ENCODE data around the gene CCIN.
A peak's percentile ranks its signal among the peaks of the same experiment; 100 is the strongest.
"Not testable (repeated sequence)": the region's sequence is repeated elsewhere in the genome, so short reads cannot be mapped to it uniquely, and the experiment has no call there.

CCIN gene

GRCh38 chr9:36127652-36128244, 41.4 kb upstream of the CCIN start:
- DNase-seq (ENCODE audit: low read depth, low spot score): no peak
- no peak overlapping the region for H3K4me3 ChIP-seq (ENCODE audit: insufficient read length, low read depth)
- no peak overlapping the region for H3K9ac ChIP-seq (ENCODE audit: insufficient read length, low read depth)
- peaks cover 4% of the 10 kb centered on the region for H3K27me3 ChIP-seq (ENCODE audit: insufficient read depth, insufficient read length)
- H3K36me3 ChIP-seq (ENCODE audit: insufficient read depth, insufficient read length, low read length): peaks cover 8% of the 10 kb centered on the region
- TF ChIP-seq ZNF274 (IDR thresholded peaks at IDR 0.05; ENCODE audit: low read depth, low read length): no peak
- no peak for TF ChIP-seq YY1 (IDR thresholded peaks at IDR 0.05; ENCODE audit: insufficient read depth, insufficient read length)
- TF ChIP-seq SUZ12 (IDR thresholded peaks at IDR 0.05; ENCODE audit: extremely low read depth, insufficient read depth, insufficient read length): no peak
- H3K4me1 ChIP-seq (ENCODE audit: insufficient read depth, insufficient read length): peaks cover 9% of the 10 kb centered on the region
- no peaks in the 10 kb centered on the region for H3K9me3 ChIP-seq (ENCODE audit: insufficient read depth, low read length)

- no peak overlapping the region for H3K9ac ChIP-seq (ENCODE audit: insufficient read length, low read depth)
- no peak for DNase-seq (ENCODE audit: low read depth, low spot score)
- peaks cover 4% of the 10 kb centered on the region for H3K27me3 ChIP-seq (ENCODE audit: insufficient read depth, insufficient read length)
- peaks cover 9% of the 10 kb centered on the region for H3K4me1 ChIP-seq (ENCODE audit: insufficient read depth, insufficient read length)
- H3K4me3 ChIP-seq (ENCODE audit: insufficient read length, low read depth): no peak overlapping the region
- H3K9me3 ChIP-seq (ENCODE audit: insufficient read depth, low read length): no peaks in the 10 kb centered on the region
- H3K36me3 ChIP-seq (ENCODE audit: insufficient read depth, insufficient read length, low read length): peaks cover 2% of the 10 kb centered on the region
- TF ChIP-seq ZNF274 (IDR thresholded peaks at IDR 0.05; ENCODE audit: low read depth, low read length) (no peak), SUZ12 (IDR thresholded peaks at IDR 0.05; ENCODE audit: extremely low read depth, insufficient read depth, insufficient read length) (no peak), YY1 (IDR thresholded peaks at IDR 0.05; ENCODE audit: insufficient read depth, insufficient read length) (no peak)
Measured at GRCh38 chr9:36128349-36128748, 40.8 kb upstream of the CCIN start.

DNA sequence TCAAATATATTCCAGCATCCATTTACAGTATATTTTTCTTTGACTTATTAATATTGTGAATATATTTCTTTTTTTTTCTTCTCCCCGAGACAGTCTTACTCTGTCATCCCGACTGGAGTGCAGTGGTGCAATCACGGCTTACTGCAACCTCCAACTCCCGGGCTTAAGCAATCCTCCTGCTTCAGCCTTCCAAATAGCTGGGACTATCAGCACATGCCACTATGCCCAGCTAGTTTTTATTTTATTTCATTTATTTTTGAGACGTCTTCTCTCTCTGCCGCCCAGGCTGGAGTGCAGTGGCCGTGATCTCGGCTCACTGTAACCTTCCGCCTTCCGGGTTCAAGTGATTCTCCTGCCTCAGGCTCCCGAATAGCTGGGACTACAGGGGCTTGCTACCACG, 40.0 kb upstream of the CCIN start:
- no peak for DNase-seq (ENCODE audit: low read depth, low spot score)
- Histone ChIP-seq H3K36me3 (ENCODE audit: insufficient read depth, insufficient read length, low read length) (no peaks in the 10 kb centered on the region), H3K4me1 (ENCODE audit: insufficient read depth, insufficient read length) (peaks cover 9% of the 10 kb centered on the region), H3K4me3 (ENCODE audit: insufficient read length, low read depth) (no peak overlapping the region), H3K9me3 (ENCODE audit: insufficient read depth, low read length) (no peaks in the 10 kb centered on the region), H3K27me3 (ENCODE audit: insufficient read depth, insufficient read length) (peaks cover 4% of the 10 kb centered on the region), H3K9ac (ENCODE audit: insufficient read length, low read depth) (no peak overlapping the region)
- no peak for TF ChIP-seq ZNF274 (IDR thresholded peaks at IDR 0.05; ENCODE audit: low read depth, low read length)

- H3K4me3 ChIP-seq (ENCODE audit: insufficient read length, low read depth); H3K9ac ChIP-seq (ENCODE audit: insufficient read length, low read depth); DNase-seq (ENCODE audit: low read depth, low spot score); H3K4me1 ChIP-seq (ENCODE audit: insufficient read depth, insufficient read length); H3K27me3 ChIP-seq (ENCODE audit: insufficient read depth, insufficient read length); H3K36me3 ChIP-seq (ENCODE audit: insufficient read depth, insufficient read length, low read length); H3K9me3 ChIP-seq (ENCODE audit: insufficient read depth, low read length): not testable (repeated sequence)
Measured at GRCh38 chr9:36131666-36132065, 37.5 kb upstream of the CCIN start.

DNA sequence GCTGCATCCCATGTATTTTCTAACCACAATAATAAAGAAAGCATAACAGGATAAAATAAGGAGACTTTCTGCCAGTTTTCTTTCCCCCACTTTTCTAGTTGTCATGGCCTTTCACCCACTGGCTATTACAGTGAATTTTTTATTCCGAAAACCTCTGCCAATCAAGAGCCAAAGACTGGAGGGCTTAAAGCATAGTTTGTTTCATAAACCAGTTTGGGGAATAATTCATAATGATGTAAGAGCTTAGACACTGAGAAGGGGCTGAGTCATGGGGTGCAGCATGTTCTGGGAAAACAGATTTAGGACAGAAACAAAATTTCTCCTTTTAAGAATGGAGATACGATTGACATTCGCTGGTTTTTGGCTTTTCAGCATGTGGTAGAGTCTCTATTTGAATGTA, 37.1 kb upstream of the CCIN start:
- no peak overlapping the region for H3K4me3 ChIP-seq (ENCODE audit: insufficient read length, low read depth)
- no peak for DNase-seq (ENCODE audit: low read depth, low spot score)
- H3K27me3 ChIP-seq (ENCODE audit: insufficient read depth, insufficient read length): peaks cover 10% of the 10 kb centered on the region
- H3K9me3 ChIP-seq (ENCODE audit: insufficient read depth, low read length): no peaks in the 10 kb centered on the region
- no peaks in the 10 kb centered on the region for H3K36me3 ChIP-seq (ENCODE audit: insufficient read depth, insufficient read length, low read length)
- no peak overlapping the region for H3K9ac ChIP-seq (ENCODE audit: insufficient read length, low read depth)
- H3K4me1 ChIP-seq (ENCODE audit: insufficient read depth, insufficient read length): peaks cover 5% of the 10 kb centered on the region
- TF ChIP-seq SUZ12 (IDR thresholded peaks at IDR 0.05; ENCODE audit: extremely low read depth, insufficient read depth, insufficient read length): no peak

- Histone ChIP-seq H3K9ac (ENCODE audit: insufficient read length, low read depth) (peak overlapping the region; percentile 1), H3K4me1 (ENCODE audit: insufficient read depth, insufficient read length) (peaks cover 7% of the 10 kb centered on the region), H3K36me3 (ENCODE audit: insufficient read depth, insufficient read length, low read length) (peaks cover 16% of the 10 kb centered on the region), H3K9me3 (ENCODE audit: insufficient read depth, low read length) (no peaks in the 10 kb centered on the region), H3K4me3 (ENCODE audit: insufficient read length, low read depth) (peak overlapping the region; percentile 85), H3K27me3 (ENCODE audit: insufficient read depth, insufficient read length) (peaks cover 24% of the 10 kb centered on the region)
- no peak for TF ChIP-seq SUZ12 (IDR thresholded peaks at IDR 0.05; ENCODE audit: extremely low read depth, insufficient read depth, insufficient read length)
- no peak for TF ChIP-seq ZNF274 (IDR thresholded peaks at IDR 0.05; ENCODE audit: low read depth, low read length)
- no peak for TF ChIP-seq YY1 (IDR thresholded peaks at IDR 0.05; ENCODE audit: insufficient read depth, insufficient read length)
- peak; percentile 44 for DNase-seq (ENCODE audit: low read depth, low spot score)
Measured at GRCh38 chr9:36134761-36135505, 34.3 kb upstream of the CCIN start.

DNA sequence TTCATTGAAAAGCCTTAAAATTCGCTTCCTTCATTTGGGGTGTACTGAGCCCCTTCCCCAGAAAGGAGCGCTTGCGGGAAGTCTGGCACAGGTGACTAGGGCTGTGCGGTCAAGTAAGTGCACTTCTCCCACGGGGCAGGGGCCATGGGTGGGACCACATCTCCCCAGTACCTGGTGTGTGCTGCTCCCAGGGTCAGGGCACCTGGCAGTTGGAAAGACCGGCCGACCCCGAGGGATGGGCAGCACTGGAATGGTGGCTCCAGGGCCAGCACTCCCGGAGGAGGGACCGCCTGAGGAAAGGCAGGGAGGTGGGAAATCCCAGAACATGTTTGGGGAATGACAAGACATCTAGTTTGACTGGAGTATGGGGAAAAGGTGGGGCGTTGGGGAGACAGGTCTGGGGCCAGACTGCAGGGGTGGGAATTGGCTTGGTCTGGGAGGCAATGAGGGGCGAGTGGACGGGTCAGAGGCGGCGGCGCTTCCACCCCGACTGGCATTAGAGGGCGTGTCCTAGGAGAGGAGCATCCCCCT, 33.4 kb upstream of the CCIN start:
- Histone ChIP-seq H3K9ac (ENCODE audit: insufficient read length, low read depth) (peak overlapping the region; percentile 90), H3K9me3 (ENCODE audit: insufficient read depth, low read length) (no peaks in the 10 kb centered on the region), H3K4me1 (ENCODE audit: insufficient read depth, insufficient read length) (peaks cover 11% of the 10 kb centered on the region), H3K4me3 (ENCODE audit: insufficient read length, low read depth) (peak overlapping the region; percentile 85), H3K36me3 (ENCODE audit: insufficient read depth, insufficient read length, low read length) (peaks cover 25% of the 10 kb centered on the region), H3K27me3 (ENCODE audit: insufficient read depth, insufficient read length) (peaks cover 24% of the 10 kb centered on the region)
- TF ChIP-seq SUZ12 (IDR thresholded peaks at IDR 0.05; ENCODE audit: extremely low read depth, insufficient read depth, insufficient read length) (no peak), YY1 (IDR thresholded peaks at IDR 0.05; ENCODE audit: insufficient read depth, insufficient read length) (no peak), ZNF274 (IDR thresholded peaks at IDR 0.05; ENCODE audit: low read depth, low read length) (no peak)
- DNase-seq (ENCODE audit: low read depth, low spot score): no peak
